ENCODE results near the gene TNPO3.

DNA sequence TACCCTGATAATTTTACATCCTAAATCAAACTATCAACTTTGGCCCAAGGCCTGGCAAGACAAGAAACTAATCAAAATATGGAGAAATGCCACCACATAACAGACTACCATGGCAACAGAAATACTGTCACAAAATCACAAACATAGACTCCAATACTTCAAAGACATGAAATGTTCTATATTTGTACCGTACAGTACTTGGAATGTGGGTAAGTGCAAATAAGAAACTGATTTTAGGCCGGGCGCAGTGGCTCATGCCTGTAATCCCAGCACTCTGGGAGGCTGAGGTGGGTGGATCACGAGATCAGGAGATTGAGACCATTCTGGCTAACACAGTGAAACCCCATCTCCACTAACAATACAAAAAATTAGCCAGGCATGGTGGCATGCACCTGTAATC is 9.2 kb downstream of the TNPO3 start:
- TF ChIP-seq, protein P1, sequence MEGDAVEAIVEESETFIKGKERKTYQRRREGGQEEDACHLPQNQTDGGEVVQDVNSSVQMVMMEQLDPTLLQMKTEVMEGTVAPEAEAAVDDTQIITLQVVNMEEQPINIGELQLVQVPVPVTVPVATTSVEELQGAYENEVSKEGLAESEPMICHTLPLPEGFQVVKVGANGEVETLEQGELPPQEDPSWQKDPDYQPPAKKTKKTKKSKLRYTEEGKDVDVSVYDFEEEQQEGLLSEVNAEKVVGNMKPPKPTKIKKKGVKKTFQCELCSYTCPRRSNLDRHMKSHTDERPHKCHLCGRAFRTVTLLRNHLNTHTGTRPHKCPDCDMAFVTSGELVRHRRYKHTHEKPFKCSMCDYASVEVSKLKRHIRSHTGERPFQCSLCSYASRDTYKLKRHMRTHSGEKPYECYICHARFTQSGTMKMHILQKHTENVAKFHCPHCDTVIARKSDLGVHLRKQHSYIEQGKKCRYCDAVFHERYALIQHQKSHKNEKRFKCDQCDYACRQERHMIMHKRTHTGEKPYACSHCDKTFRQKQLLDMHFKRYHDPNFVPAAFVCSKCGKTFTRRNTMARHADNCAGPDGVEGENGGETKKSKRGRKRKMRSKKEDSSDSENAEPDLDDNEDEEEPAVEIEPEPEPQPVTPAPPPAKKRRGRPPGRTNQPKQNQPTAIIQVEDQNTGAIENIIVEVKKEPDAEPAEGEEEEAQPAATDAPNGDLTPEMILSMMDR (IDR thresholded peaks at IDR 0.05; ENCODE audit: low read depth, low read length), result no peak
- TF ChIP-seq, protein P2, sequence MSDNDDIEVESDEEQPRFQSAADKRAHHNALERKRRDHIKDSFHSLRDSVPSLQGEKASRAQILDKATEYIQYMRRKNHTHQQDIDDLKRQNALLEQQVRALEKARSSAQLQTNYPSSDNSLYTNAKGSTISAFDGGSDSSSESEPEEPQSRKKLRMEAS (IDR thresholded peaks at IDR 0.05; ENCODE audit: low read depth, low read length), result no peak
- no peak for TF ChIP-seq POLR2A (IDR thresholded peaks at IDR 0.05; ENCODE audit: extremely low read depth, insufficient read length)
